ENCODE results near the gene SKOR1. TPM values are rescaled to one million over a fixed set of nuclear protein-coding genes. Genes with fewer than 3 reads are reported as not detected.
A peak's percentile ranks its signal among the peaks of the same experiment; 100 is the strongest.

SKOR1 gene
- total RNA-seq, 6 experiments from 2014 or later: 0.05 to 0.21 (median 0.09) TPM; not detected in 1

DNA sequence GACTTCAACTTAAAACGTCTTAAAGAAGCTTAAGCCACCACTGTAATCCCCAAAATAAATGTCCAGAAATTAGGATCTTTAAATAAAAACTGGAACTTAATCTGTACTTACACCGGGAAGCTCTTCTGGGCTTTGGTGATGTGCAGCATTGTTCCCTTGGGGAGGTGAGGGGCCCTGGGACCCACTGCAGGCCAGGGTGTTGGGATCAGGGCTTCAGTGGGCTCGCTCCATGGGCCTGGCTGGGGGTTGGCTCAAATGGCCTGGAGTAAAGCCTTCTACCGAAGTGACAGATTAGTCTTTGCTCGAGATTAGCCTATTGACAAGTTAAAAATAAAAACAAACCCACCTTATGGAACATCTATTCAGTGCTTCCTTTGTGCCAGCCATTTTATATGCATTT is 20.7 kb downstream of the SKOR1 start:
- TF ChIP-seq, protein P1, sequence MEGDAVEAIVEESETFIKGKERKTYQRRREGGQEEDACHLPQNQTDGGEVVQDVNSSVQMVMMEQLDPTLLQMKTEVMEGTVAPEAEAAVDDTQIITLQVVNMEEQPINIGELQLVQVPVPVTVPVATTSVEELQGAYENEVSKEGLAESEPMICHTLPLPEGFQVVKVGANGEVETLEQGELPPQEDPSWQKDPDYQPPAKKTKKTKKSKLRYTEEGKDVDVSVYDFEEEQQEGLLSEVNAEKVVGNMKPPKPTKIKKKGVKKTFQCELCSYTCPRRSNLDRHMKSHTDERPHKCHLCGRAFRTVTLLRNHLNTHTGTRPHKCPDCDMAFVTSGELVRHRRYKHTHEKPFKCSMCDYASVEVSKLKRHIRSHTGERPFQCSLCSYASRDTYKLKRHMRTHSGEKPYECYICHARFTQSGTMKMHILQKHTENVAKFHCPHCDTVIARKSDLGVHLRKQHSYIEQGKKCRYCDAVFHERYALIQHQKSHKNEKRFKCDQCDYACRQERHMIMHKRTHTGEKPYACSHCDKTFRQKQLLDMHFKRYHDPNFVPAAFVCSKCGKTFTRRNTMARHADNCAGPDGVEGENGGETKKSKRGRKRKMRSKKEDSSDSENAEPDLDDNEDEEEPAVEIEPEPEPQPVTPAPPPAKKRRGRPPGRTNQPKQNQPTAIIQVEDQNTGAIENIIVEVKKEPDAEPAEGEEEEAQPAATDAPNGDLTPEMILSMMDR (IDR thresholded peaks at IDR 0.05): no peak
- TF ChIP-seq POLR2A (IDR thresholded peaks at IDR 0.05): no peak
- Histone ChIP-seq H3K4me3 (no peak overlapping the region), H3K9me3 (no peaks in the 10 kb centered on the region), H3K4me1 (no peaks in the 10 kb centered on the region), H3K36me3 (no peaks in the 10 kb centered on the region), H3K27ac (no peak overlapping the region), H3K27me3 (no peaks in the 10 kb centered on the region)
- ATAC-seq (no peak), DNase-seq (no peak)
- 82% methylated on average over 4 of the region's 5 CpGs for WGBS (ENCODE audit: insufficient coverage, low coverage, low lambda C conversion rate, missing lambda C conversion rate)
- intact Hi-C loops (cut with DNase I): no loop called here

DNA sequence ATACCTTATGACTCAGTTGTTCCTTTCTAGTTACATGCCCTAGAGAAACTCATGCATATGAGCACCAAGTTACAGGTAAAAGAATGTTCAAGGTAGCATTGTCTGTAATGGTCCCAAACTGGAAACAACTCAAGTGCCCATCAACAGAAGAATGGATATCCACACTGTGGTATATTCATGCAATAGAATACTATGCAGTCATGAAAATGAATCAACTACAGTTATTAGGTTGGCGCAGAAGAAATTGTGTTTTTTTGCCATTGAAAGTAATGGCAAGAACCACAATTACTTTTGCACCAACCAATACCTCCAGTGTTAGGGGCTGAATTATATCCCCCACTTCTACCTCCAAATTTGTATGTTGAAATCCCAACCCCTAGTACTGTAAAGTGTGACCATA is 24.2 kb downstream of the SKOR1 start:
- WGBS (ENCODE audit: insufficient coverage, low coverage, low lambda C conversion rate, missing lambda C conversion rate): 100% methylated on average over 1 of the region's 1 CpG
- Histone ChIP-seq H3K9me3 (no peaks in the 10 kb centered on the region), H3K27ac (no peak overlapping the region), H3K4me1 (no peaks in the 10 kb centered on the region), H3K36me3 (no peaks in the 10 kb centered on the region), H3K27me3 (no peaks in the 10 kb centered on the region), H3K4me3 (no peak overlapping the region)
- intact Hi-C loops (cut with DNase I): no loop called here
- ATAC-seq (no peak), DNase-seq (no peak)
- TF ChIP-seq, protein P1 (IDR thresholded peaks at IDR 0.05): no peak
- no peak for TF ChIP-seq POLR2A (IDR thresholded peaks at IDR 0.05)

DNA sequence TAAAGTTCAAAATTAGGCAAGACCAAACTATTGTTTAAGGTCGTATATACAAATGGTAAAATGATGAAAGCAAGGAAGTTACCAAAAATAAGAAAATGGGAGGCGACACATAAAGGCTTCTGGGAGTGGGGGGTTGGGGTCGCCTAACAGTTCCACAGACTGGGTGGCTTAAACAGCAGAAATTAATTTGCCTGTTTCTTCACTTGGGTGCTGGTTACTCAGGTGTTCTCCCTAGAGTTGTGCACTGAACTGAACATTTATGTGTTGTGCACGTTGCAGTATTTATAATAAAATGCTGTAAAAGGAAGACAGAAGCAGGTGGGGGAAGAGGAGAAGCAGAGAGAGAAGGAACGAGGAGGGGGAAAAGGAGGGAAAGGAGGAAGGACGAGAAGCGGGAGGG is 25.0 kb downstream of the SKOR1 start:
- no peak for TF ChIP-seq POLR2A (IDR thresholded peaks at IDR 0.05)
- TF ChIP-seq, protein P1 (IDR thresholded peaks at IDR 0.05): no peak
- ATAC-seq: no peak
- Histone ChIP-seq H3K4me3 (no peak overlapping the region), H3K4me1 (no peaks in the 10 kb centered on the region), H3K9me3 (no peaks in the 10 kb centered on the region), H3K36me3 (no peaks in the 10 kb centered on the region), H3K27me3 (no peaks in the 10 kb centered on the region), H3K27ac (no peak overlapping the region)
- intact Hi-C loops (cut with DNase I): loop anchor here in 1 of 2 donors (10.0 kb wide), 1 partner anchor 304 kb away; no protein-coding TSS in a partner anchor
- WGBS (ENCODE audit: insufficient coverage, low coverage, low lambda C conversion rate, missing lambda C conversion rate): 62% methylated on average over 7 of the region's 7 CpGs
- peak in 1 of 3 donors; percentile 4 for DNase-seq

DNA sequence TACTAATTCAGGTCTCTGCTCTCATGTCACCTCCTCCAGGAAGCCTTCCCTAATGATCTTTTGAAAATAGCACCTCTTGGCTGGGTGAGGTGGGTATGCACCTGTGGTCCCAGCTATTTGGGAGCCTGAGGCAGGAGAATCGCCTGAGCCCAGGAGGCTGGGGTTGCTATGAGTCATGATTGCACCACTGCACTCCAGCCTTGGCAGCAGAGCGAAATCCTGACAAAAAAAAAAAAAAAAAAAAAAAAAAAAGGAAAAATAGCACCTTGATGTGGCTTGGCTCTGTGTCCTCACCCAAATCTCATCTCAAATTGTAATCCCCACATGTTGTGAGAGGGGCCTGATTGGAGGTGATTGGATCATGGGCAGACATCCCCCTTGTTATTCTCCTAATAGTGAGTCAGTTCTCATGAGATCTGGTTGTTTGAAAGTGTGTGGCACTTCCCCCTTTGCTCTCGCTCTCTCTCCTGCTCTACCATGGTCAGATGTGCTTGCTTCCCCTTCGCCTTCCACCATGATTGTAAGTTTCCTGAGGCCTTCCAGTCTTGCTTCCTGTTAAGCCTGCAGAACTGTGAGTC is 25.8 kb downstream of the SKOR1 start:
- Histone ChIP-seq H3K4me3 (no peak overlapping the region), H3K27ac (no peak overlapping the region), H3K36me3 (no peaks in the 10 kb centered on the region), H3K4me1 (no peaks in the 10 kb centered on the region), H3K27me3 (no peaks in the 10 kb centered on the region), H3K9me3 (no peaks in the 10 kb centered on the region)
- DNase-seq: peak in 1 of 3 donors; percentile 43
- ATAC-seq: peak in 3 of 4 donors; percentile 59 to 90 (median 66)
- 62% methylated on average over 3 of the region's 4 CpGs for WGBS (ENCODE audit: insufficient coverage, low coverage, low lambda C conversion rate, missing lambda C conversion rate)
- TF ChIP-seq POLR2A (IDR thresholded peaks at IDR 0.05): no peak
- TF ChIP-seq, protein P1 (IDR thresholded peaks at IDR 0.05): no peak
- intact Hi-C loops (cut with DNase I): loop anchor here in 1 of 2 donors (10.0 kb wide), 1 partner anchor 304 kb away; no protein-coding TSS in a partner anchor
